RWPE2 (cell line): ENCODE data around the gene SGTB.
"Not testable (repeated sequence)": the region's sequence is repeated elsewhere in the genome, so short reads cannot be mapped to it uniquely, and the experiment has no call there.

Experiments
- ATAC-seq: fragments of 200-7000 bp; cut with Tn5 transposase; 3 replicates; pipeline ENCODE4 v1.9.1; 2021; ENCODE audit warnings: low read depth
- DNase-seq: peaks from one replicate; pipeline ENCODE4 v3.0.0-alpha.2; 2020; ENCODE audit warnings: low spot score
- H3K27ac ChIP-seq: fragments of 450-650 bp; 2 replicates; pipeline ENCODE4 v1.5.1; 2017; ENCODE audit warnings: mild to moderate bottlenecking; ENCODE audit not compliant: poor library complexity, severe bottlenecking
- H3K27me3 ChIP-seq: fragments of 250-450 bp; sonication (Bioruptor Pico); 2 replicates; pipeline ENCODE4 v1.5.1; 2021; ENCODE audit warnings: mild to moderate bottlenecking, moderate library complexity; ENCODE audit not compliant: insufficient read depth, poor library complexity, severe bottlenecking
- H3K36me3 ChIP-seq: fragments of 250-450 bp; sonication (Bioruptor Pico); 2 replicates; pipeline ENCODE4 v1.5.1; 2020; ENCODE audit warnings: low read depth, mild to moderate bottlenecking, moderate library complexity
- H3K4me1 ChIP-seq: fragments of 250-450 bp; sonication (Bioruptor Pico); 2 replicates; pipeline ENCODE4 v1.5.1; 2021; ENCODE audit warnings: mild to moderate bottlenecking, moderate library complexity; ENCODE audit not compliant: insufficient read depth, poor library complexity, severe bottlenecking
- H3K4me3 ChIP-seq: fragments of 250-450 bp; sonication (Bioruptor Pico); 2 replicates; pipeline ENCODE4 v1.5.1; 2021; ENCODE audit warnings: mild to moderate bottlenecking, moderate library complexity; ENCODE audit not compliant: severe bottlenecking
- H3K9me3 ChIP-seq: fragments of 250-450 bp; sonication (Bioruptor Pico); 2 replicates; pipeline ENCODE4 v1.5.1; 2021; ENCODE audit warnings: mild to moderate bottlenecking, moderate library complexity; ENCODE audit not compliant: severe bottlenecking
- TF ChIP-seq, protein P1 (sequence below): fragments of 450-650 bp; IDR thresholded peaks from one replicate; pipeline ENCODE4 v1.5.1; 2017; ENCODE audit warnings: mild to moderate bottlenecking, moderate library complexity; ENCODE audit not compliant: poor library complexity, severe bottlenecking

Gene SGTB

DNA sequence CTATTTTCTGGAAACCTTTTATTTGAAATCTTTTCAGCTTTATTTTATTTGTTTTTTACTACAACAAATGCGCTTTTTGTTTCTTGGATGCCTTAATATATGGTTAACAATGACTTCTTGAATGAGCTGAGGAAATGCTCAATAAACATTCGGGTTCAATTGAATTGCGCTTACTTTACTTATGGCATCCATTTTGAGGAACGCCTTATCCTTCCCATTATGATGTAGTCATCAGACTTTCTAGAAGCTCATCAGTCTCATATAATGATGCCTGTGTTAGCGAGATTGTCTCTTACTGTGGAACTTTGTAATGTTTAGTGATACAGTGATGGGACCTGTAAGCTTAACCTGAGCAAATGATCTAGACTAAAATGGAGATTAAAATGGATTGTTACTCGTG, 96.2 kb downstream of the SGTB start:
- Histone ChIP-seq H3K9me3 (no peaks in the 10 kb centered on the region), H3K27ac (peak overlapping the region; percentile 60), H3K27me3 (no peaks in the 10 kb centered on the region), H3K4me1 (peaks cover 17% of the 10 kb centered on the region), H3K36me3 (peaks cover 25% of the 10 kb centered on the region), H3K4me3 (peak overlapping the region; percentile 69)
- DNase-seq (no peak), ATAC-seq (no peak)
- TF ChIP-seq, protein P1, sequence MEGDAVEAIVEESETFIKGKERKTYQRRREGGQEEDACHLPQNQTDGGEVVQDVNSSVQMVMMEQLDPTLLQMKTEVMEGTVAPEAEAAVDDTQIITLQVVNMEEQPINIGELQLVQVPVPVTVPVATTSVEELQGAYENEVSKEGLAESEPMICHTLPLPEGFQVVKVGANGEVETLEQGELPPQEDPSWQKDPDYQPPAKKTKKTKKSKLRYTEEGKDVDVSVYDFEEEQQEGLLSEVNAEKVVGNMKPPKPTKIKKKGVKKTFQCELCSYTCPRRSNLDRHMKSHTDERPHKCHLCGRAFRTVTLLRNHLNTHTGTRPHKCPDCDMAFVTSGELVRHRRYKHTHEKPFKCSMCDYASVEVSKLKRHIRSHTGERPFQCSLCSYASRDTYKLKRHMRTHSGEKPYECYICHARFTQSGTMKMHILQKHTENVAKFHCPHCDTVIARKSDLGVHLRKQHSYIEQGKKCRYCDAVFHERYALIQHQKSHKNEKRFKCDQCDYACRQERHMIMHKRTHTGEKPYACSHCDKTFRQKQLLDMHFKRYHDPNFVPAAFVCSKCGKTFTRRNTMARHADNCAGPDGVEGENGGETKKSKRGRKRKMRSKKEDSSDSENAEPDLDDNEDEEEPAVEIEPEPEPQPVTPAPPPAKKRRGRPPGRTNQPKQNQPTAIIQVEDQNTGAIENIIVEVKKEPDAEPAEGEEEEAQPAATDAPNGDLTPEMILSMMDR: no peak

DNA sequence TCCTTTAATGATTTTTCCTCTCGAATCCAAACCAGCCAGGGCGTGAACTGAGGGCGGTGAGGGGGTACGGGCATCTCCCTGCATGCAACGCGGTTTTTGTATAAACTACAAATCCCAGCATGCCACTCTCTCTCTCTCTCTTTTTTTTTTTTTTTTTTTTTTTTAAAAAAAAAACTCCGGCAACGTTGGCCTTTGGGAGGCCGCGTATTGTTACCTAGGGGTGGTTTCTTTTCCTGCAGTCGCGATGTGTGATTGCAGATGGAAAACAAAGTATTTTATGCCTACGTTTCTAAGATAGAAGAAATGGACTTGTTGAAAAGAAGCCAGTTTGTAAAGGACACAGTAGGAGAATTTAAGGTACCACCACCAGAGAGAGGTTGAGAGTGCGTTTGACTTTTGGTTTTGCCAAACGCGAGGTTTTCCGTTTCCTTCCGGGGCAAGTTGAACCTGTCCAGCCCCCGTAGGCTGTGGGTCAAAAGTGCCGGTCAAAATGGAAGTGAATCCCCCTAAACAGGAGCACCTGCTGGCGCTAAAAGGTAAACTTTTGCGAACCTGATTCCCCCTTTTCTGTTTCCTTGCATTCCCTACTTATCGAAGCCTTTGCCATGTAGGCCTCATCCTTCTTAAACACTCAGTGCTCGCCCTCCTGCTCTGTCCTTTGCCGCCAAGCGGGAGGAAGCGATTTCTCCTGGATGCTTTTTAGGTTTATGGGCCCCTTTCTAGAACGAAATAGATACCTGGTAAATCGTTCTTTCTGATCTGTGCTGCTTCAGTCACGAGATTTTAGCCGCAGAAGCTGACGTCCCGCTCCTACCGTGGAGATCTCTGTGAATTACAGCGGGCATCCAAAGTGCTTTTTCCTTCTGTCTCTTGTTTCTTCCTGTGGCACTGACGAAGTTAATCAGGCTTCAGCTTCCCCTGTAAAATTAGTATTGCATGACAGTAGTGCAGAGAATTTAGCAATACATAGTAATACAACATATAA, 97.0 kb downstream of the SGTB start, which contains the start of the genes SHLD3 and TRAPPC13:
Gene SHLD3, plus strand, starts transcription at position 457 of the 985 bp plus-strand sequence. CDS start 4,561 bp downstream, outside the sequence.
Gene TRAPPC13, plus strand, starts transcription at position 457 of the 985 bp plus-strand sequence. Its CDS starts 34 bp downstream, at position 491.
- Histone ChIP-seq H3K9me3 (no peaks in the 10 kb centered on the region), H3K27me3 (no peaks in the 10 kb centered on the region), H3K27ac (peak within 1 kb of the TSS; percentile 60), H3K4me3 (peak within 1 kb of the TSS; percentile 69), H3K4me1 (peaks cover 17% of the 10 kb centered on the region), H3K36me3 (peaks cover 17% of the 10 kb centered on the region)
- DNase-seq (peak; percentile 88), ATAC-seq (peak; percentile 73)
- TF ChIP-seq, protein P1: no peak

DNA sequence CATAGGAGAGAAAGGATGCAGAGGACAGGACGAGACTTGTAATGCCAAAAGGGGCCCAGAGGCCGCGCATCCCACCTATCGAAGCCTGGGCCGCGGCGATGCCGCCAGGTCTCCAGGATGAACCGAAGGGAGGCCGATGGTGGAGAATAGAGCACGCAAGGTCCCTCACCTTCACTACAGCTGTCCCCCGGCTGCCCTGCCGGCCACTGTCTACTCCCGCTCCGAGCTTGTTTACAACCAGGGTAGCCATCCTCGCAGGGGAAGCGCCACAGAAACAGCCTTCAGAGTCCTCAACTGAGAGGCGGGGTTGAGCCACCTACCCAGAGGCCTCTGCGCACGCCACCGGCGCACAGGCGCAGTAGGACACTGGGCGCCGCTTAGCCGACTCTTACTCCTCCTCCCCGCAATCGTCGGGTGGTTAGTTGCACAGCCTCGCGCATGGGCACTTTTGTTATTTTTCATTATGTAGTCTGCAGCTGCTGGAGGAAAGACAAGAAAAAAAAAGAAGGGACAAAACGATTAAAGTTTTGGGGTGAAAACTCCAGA, 97.8 kb downstream of the SGTB start, which contains the start of gene TRIM23:
Gene TRIM23, minus strand, starts transcription at position 309 of the 546 bp plus-strand sequence. Its CDS starts 59 bp downstream, at position 250.
- peaks cover 13% of the 10 kb centered on the region for H3K36me3 ChIP-seq
- no peaks in the 10 kb centered on the region for H3K27me3 ChIP-seq
- DNase-seq (peak; percentile 93), ATAC-seq (peak; percentile 98)
- peak within 1 kb of the TSS; percentile 60 for H3K27ac ChIP-seq
- no peaks in the 10 kb centered on the region for H3K9me3 ChIP-seq
- peak within 1 kb of the TSS; percentile 69 for H3K4me3 ChIP-seq
- TF ChIP-seq, protein P1: no peak
- H3K4me1 ChIP-seq: peaks cover 17% of the 10 kb centered on the region

DNA sequence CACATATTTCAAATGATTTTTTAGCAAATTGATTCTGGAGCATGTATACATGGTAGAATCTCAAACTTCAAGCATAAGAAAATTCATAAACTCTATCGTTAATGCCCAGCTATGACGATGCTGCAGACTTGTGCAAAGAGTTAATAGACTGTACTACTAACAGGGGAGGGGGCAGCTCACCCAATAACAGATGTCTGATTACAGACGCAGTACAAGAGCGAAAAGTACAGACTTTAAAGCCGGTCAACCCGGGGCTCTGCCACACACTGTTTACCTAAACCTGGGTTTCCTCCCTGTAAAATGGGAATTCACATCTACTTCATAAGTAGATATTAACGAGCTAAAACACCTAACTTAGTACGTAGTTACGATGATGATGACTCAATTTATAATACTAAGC, 98.4 kb downstream of the SGTB start:
- no peak for DNase-seq
- peak; percentile 4; the same call in 1 of the 3 replicates for ATAC-seq
- Histone ChIP-seq H3K4me1 (peaks cover 17% of the 10 kb centered on the region), H3K27me3 (no peaks in the 10 kb centered on the region), H3K36me3 (peaks cover 8% of the 10 kb centered on the region), H3K4me3 (peak overlapping the region; percentile 69), H3K27ac (peak overlapping the region; percentile 60), H3K9me3 (no peaks in the 10 kb centered on the region)
- TF ChIP-seq, protein P1: no peak

DNA sequence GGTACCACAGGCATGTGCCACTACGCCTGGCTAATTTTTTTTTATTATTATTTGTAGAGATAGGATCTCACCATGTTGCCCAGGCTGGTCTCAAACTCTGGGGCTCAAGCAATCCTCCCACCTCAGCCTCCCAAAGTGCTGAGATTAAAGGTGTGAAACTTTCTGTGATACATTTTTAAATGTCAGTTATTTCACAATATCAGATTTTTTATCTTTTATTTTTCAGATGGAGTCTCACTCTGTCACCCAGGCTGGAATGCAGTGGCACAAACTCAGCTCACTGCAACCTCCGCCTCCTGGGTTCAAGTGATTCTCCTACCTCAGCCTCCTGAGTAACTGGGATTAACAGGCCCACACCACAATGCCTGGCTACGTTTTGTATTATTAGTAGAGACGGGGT, 99.9 kb downstream of the SGTB start:
- not testable (repeated sequence) for DNase-seq, ATAC-seq, H3K4me3 ChIP-seq, H3K27me3 ChIP-seq, H3K27ac ChIP-seq, H3K9me3 ChIP-seq
- Histone ChIP-seq H3K36me3 (peaks cover 23% of the 10 kb centered on the region), H3K4me1 (peaks cover 17% of the 10 kb centered on the region)
